Smooth muscle cell (in vitro differentiated cells): Measurements from ENCODE around the gene GCLC. TPM values are rescaled to one million over a fixed set of nuclear protein-coding genes. Genes with fewer than 3 reads are reported as not detected.

Source experiments
- DNase-seq: peaks from one replicate; lab custom pipeline; 2025; ENCODE audit not compliant: unreplicated experiment; lab: John Stamatoyannopoulos, UW
- H2AFZ ChIP-seq: fragments of 200-600 bp; sonication (generic); 2 replicates; pipeline ENCODE4 v1.6.0; 2016; ENCODE audit warnings: antibody characterized with exemption, low read depth, mild to moderate bottlenecking
- H3F3A ChIP-seq: fragments of 200-600 bp; sonication (generic); 2 replicates; pipeline ENCODE4 v1.6.0; 2017; ENCODE audit warnings: antibody characterized with exemption, low read depth
- H3K27ac ChIP-seq: fragments of 200-600 bp; sonication (generic); 2 replicates; pipeline ENCODE4 v1.5.1; 2016; ENCODE audit warnings: low read depth, mild to moderate bottlenecking
- H3K27me3 ChIP-seq: fragments of 200-600 bp; sonication (generic); 2 replicates; pipeline ENCODE4 v1.6.1; 2016; ENCODE audit warnings: low read depth, mild to moderate bottlenecking
- H3K36me3 ChIP-seq: fragments of 200-600 bp; sonication (generic); 2 replicates; pipeline ENCODE4 v1.5.1; 2016; ENCODE audit warnings: low read depth
- H3K4me1 ChIP-seq: fragments of 200-600 bp; sonication (generic); 2 replicates; pipeline ENCODE4 v1.5.1; 2016; ENCODE audit warnings: low read depth
- H3K4me2 ChIP-seq: fragments of 200-600 bp; sonication (generic); 2 replicates; pipeline ENCODE4 v1.6.0; 2016; ENCODE audit warnings: mild to moderate bottlenecking
- H3K4me3 ChIP-seq: fragments of 200-600 bp; sonication (generic); 2 replicates; pipeline ENCODE4 v1.5.1; 2016; ENCODE audit warnings: mild to moderate bottlenecking
- H3K79me2 ChIP-seq: fragments of 200-600 bp; sonication (generic); 2 replicates; pipeline ENCODE4 v1.6.0; 2016; ENCODE audit warnings: low read depth, mild to moderate bottlenecking
- H3K9ac ChIP-seq: fragments of 200-600 bp; sonication (generic); 2 replicates; pipeline ENCODE4 v1.6.0; 2016; ENCODE audit warnings: low read depth
- H3K9me3 ChIP-seq: fragments of 200-600 bp; sonication (generic); replicated peaks from 2 replicates; pipeline ENCODE4 v1.5.1; 2016; ENCODE audit warnings: low read depth
- H4K20me1 ChIP-seq: fragments of 200-600 bp; sonication (generic); 2 replicates; pipeline ENCODE4 v1.6.0; 2016; ENCODE audit warnings: low read depth
- WGBS: methylation state at CpG from one replicate; pipeline ENCODE4 v1.1.7; 2016; ENCODE audit warnings: low lambda C conversion rate; 5-methylcytosine and 5-hydroxymethylcytosine counted together
- polyA plus RNA-seq: library from polyadenylated mRNA; unstranded; fragments of >200 nt; fragmentation: Nextera tagmentation; extraction: Ambion mirVana; gene quantifications from 2 replicates; pipeline ENCODE4 v1.2.1, GENCODE V29; 2016
- total RNA-seq: library from RNA; depleted of rRNA; stranded (reverse); fragments of >200 nt; gene quantifications from 2 replicates; pipeline ENCODE4 v1.2.3, GENCODE V29; 2014
- TF ChIP-seq, protein P1 (sequence below): fragments of 200-600 bp; sonication (generic); IDR thresholded peaks from 2 replicates; pipeline ENCODE4 v1.5.1; 2017; ENCODE audit warnings: borderline replicate concordance, mild to moderate bottlenecking, antibody characterized with exemption; ENCODE audit not compliant: insufficient read depth, poor library complexity, severe bottlenecking

Gene GCLC
- total and polyA plus RNA-seq, 2 experiments from 2014 or later, result 3.7 to 7.1 TPM

DNA sequence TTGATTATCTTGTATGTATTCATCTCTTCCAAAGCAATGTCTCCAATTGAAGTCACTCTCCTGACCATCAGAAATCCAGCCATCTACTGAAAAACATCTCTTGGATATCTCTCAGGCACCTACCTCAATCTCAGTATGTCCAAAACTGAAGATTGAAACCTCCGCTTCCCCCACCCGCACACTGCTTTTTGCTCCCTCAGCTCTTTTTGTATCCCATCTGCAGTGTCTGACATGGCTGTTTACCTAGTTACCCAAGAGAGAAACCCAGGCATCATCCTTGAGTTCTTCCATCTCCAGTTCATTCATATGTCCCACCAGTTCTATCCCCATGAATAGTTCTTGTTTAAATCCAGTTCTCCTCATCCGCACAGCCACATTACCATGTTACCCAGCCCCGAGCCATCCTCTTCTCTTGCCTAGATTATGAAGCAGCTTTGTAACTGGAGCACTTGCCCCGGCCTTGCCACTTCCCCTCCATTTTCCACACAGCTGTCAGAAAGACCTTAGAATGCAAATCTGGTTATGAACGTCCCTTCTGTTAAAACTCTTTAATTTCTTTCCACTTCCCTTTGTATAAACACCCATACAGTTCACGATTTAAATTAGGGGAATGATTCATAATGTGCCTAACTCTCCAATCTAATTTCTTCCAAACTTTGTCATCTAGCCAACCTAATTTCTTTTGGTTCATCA, 40.5 kb upstream of the GCLC start:
- H3K27me3 ChIP-seq, result no peaks in the 10 kb centered on the region
- no peak for DNase-seq
- no peak overlapping the region for H3K4me2 ChIP-seq
- H3K4me1 ChIP-seq, result no peaks in the 10 kb centered on the region
- no peak overlapping the region for H3K4me3 ChIP-seq
- no peaks in the 10 kb centered on the region for H3F3A ChIP-seq
- H2AFZ ChIP-seq, result no peak overlapping the region
- H3K9ac ChIP-seq, result no peak overlapping the region
- TF ChIP-seq, protein P1, sequence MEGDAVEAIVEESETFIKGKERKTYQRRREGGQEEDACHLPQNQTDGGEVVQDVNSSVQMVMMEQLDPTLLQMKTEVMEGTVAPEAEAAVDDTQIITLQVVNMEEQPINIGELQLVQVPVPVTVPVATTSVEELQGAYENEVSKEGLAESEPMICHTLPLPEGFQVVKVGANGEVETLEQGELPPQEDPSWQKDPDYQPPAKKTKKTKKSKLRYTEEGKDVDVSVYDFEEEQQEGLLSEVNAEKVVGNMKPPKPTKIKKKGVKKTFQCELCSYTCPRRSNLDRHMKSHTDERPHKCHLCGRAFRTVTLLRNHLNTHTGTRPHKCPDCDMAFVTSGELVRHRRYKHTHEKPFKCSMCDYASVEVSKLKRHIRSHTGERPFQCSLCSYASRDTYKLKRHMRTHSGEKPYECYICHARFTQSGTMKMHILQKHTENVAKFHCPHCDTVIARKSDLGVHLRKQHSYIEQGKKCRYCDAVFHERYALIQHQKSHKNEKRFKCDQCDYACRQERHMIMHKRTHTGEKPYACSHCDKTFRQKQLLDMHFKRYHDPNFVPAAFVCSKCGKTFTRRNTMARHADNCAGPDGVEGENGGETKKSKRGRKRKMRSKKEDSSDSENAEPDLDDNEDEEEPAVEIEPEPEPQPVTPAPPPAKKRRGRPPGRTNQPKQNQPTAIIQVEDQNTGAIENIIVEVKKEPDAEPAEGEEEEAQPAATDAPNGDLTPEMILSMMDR, result no peak
- H3K79me2 ChIP-seq, result no peaks in the 10 kb centered on the region
- WGBS, result 98% methylated on average over 7 of the region's 7 CpGs
- no peaks in the 10 kb centered on the region for H4K20me1 ChIP-seq
- H3K9me3 ChIP-seq, result no peaks in the 10 kb centered on the region
- no peaks in the 10 kb centered on the region for H3K36me3 ChIP-seq
- no peak overlapping the region for H3K27ac ChIP-seq

DNA sequence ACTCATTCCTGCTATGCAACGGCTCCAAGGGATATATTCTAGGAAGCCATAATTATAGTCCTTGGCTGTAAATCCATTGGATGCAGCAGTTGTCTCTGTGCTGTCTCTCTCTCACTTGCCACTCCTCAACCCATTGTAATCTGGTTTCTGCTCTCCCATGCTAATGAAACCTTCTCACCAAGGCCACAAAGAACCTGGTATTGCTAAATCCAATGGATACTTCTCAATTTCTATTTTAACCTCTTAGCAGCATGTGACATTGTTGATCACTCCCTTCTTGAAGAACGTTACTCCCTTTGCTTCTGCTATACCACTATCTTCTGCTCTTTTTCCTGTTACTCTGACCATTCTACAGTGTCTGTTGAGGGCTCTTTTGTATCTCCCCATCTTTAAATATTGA, 39.8 kb upstream of the GCLC start:
- TF ChIP-seq, protein P1, result no peak
- no peak for DNase-seq
- 81% methylated on average over 2 of the region's 2 CpGs for WGBS
- H3K36me3 ChIP-seq, result no peaks in the 10 kb centered on the region
- H3K4me1 ChIP-seq, result no peaks in the 10 kb centered on the region
- no peak overlapping the region for H2AFZ ChIP-seq
- no peaks in the 10 kb centered on the region for H3K9me3 ChIP-seq
- H3K27ac ChIP-seq, result no peak overlapping the region
- no peaks in the 10 kb centered on the region for H3K79me2 ChIP-seq
- H3K27me3 ChIP-seq, result no peaks in the 10 kb centered on the region
- no peak overlapping the region for H3K9ac ChIP-seq
- H3F3A ChIP-seq, result no peaks in the 10 kb centered on the region
- no peak overlapping the region for H3K4me2 ChIP-seq
- no peak overlapping the region for H3K4me3 ChIP-seq
- H4K20me1 ChIP-seq, result no peaks in the 10 kb centered on the region

DNA sequence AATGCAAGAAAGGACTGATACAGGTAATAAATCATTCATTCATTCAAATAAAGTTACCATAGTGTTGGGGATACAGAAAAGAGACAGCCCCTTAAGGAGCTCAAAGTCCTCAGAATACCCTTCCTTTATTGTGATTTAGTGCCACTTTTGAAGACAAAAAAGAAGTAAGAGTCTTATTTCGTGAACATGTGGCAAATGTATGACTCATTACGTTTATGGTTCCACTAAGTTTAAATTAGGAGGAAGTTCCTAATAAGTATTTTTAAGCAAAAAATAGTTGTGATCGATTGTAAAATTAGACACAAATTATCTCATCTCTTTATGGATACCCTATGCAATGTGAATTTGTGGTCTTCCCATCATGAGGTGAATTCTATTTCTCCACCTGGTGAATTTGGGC, 38.5 kb upstream of the GCLC start:
- Histone ChIP-seq H2AFZ (no peak overlapping the region), H3K9ac (no peak overlapping the region), H3K4me1 (no peaks in the 10 kb centered on the region), H4K20me1 (no peaks in the 10 kb centered on the region), H3F3A (no peaks in the 10 kb centered on the region), H3K4me2 (no peak overlapping the region), H3K27ac (no peak overlapping the region), H3K27me3 (no peaks in the 10 kb centered on the region), H3K4me3 (no peak overlapping the region), H3K9me3 (no peaks in the 10 kb centered on the region), H3K36me3 (no peaks in the 10 kb centered on the region), H3K79me2 (no peaks in the 10 kb centered on the region)
- no peak for DNase-seq
- WGBS, result 98% methylated on average over 3 of the region's 3 CpGs
- TF ChIP-seq, protein P1, result no peak

DNA sequence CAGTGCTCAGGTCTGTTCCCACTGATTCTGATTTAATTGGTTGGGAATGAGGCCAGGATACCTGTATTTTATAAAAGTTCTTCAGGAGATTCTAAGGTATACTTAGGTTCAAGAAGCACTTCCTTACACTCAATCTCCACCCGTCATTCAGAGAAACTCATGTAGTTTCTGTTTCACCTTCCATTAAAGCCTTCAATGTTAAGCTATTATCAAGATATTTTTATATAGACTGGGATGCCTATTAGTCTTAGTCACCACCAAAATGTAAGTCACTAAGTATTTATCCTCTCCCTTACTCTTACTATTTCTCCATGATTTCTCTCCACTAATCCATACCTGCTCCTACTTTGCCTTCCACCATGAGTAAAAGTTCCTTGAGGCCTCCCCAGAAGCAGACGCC, 38.1 kb upstream of the GCLC start:
- Histone ChIP-seq H3K4me1 (no peaks in the 10 kb centered on the region), H3K4me2 (no peak overlapping the region), H2AFZ (no peak overlapping the region), H3K36me3 (no peaks in the 10 kb centered on the region), H3K4me3 (no peak overlapping the region), H3K9me3 (no peaks in the 10 kb centered on the region), H3K27ac (no peak overlapping the region), H4K20me1 (no peaks in the 10 kb centered on the region), H3K27me3 (no peaks in the 10 kb centered on the region), H3K9ac (no peak overlapping the region), H3K79me2 (no peaks in the 10 kb centered on the region), H3F3A (no peaks in the 10 kb centered on the region)
- TF ChIP-seq, protein P1, result no peak
- no peak for DNase-seq
- 92% methylated on average over 2 of the region's 2 CpGs for WGBS
